ENCODE data around the gene ZNF695.

GRCh38 chr1:246989901-246990300 lies 18.0 kb downstream of the ZNF695 start:
- TF ChIP-seq, protein P1, sequence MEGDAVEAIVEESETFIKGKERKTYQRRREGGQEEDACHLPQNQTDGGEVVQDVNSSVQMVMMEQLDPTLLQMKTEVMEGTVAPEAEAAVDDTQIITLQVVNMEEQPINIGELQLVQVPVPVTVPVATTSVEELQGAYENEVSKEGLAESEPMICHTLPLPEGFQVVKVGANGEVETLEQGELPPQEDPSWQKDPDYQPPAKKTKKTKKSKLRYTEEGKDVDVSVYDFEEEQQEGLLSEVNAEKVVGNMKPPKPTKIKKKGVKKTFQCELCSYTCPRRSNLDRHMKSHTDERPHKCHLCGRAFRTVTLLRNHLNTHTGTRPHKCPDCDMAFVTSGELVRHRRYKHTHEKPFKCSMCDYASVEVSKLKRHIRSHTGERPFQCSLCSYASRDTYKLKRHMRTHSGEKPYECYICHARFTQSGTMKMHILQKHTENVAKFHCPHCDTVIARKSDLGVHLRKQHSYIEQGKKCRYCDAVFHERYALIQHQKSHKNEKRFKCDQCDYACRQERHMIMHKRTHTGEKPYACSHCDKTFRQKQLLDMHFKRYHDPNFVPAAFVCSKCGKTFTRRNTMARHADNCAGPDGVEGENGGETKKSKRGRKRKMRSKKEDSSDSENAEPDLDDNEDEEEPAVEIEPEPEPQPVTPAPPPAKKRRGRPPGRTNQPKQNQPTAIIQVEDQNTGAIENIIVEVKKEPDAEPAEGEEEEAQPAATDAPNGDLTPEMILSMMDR (IDR thresholded peaks at IDR 0.05): no peak
- no peak for TF ChIP-seq POLR2A (IDR thresholded peaks at IDR 0.05)
